UCSD-AML1 (cell line): ENCODE data around the gene FAM43B.

Experiments
- DNase-seq: peaks from one replicate; lab custom pipeline; 2025; ENCODE audit not compliant: unreplicated experiment; lab: John Stamatoyannopoulos, UW

FAM43B gene

GRCh38 chr1:20551161-20551560 lies 1.2 kb upstream of the FAM43B start:
- no peak for DNase-seq

DNA sequence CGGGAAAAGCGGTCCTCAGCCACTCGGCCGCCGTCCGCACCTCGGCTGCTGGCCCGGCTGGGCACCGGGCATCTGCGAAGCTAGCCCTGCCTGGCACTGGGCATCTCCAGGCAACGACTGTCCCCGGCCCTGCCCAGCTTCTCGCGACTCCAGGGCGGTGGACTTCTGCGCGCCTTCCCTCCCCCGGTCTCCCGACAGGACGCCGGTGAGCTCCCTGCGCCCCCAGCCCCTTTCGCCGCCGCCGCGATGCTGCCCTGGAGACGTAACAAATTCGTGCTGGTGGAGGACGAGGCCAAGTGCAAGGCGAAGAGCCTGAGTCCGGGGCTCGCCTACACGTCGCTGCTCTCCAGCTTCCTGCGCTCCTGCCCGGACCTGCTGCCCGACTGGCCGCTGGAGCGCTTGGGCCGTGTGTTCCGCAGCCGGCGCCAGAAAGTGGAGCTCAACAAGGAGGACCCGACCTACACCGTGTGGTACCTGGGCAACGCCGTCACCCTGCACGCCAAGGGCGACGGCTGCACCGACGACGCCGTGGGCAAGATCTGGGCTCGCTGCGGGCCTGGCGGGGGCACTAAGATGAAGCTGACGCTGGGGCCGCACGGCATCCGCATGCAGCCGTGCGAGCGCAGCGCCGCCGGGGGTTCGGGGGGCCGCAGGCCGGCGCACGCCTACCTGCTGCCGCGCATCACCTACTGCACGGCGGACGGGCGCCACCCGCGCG lies 514 bp downstream of the FAM43B start:
- DNase-seq, result no peak

GRCh38 chr1:20555025-20555757 lies 2.8 kb downstream of the FAM43B start:
- DNase-seq, result no peak

- DNase-seq, result no peak
Measured at GRCh38 chr1:20555758-20556120, 3.4 kb downstream of the FAM43B start.

- DNase-seq, result no peak
Measured at GRCh38 chr1:20558191-20558590, 5.8 kb downstream of the FAM43B start.

DNA sequence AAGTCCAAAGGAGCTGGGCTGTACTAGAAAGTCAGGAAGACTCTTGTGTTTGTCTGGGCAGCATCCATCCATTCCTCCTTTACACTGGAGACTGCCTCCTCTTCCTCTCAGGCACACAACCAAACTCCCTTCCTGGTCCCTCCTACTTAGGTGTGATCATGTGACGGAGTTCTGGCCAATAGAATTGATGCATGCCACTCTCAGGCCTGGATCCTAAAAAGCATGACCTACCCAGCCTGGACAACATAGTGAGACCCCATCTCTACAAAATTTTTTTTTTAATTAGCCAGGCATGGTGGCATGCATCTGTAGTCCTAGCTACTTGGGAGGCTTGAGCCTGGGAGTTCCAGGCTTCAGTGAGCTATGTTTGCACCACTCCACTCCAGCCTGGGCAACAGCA lies 8.6 kb downstream of the FAM43B start:
- no peak for DNase-seq

DNA sequence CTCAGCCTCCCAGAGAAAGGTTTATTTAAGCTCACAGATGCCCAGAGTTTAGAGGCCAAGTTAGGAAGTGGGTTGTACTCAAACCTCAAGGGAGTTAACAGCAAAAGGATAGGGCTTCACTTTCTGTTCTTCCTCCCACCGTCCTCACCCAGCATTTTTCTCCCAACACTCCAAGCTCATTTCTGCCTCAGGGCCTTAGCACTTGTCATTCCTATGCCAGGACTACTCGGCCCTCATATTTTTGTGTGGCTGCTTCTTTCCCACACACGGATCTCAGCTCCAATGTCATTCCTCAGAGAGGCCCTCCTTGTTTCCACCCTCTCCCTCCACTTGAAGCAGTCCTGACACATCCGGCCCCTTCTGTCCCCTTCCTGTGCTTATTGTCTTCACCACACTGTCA lies 12.9 kb downstream of the FAM43B start:
- no peak for DNase-seq

- no peak for DNase-seq
Measured at GRCh38 chr1:20569523-20570098, 17.2 kb downstream of the FAM43B start.

- no peak for DNase-seq
Measured at GRCh38 chr1:20571427-20571826, 19.1 kb downstream of the FAM43B start.

DNA sequence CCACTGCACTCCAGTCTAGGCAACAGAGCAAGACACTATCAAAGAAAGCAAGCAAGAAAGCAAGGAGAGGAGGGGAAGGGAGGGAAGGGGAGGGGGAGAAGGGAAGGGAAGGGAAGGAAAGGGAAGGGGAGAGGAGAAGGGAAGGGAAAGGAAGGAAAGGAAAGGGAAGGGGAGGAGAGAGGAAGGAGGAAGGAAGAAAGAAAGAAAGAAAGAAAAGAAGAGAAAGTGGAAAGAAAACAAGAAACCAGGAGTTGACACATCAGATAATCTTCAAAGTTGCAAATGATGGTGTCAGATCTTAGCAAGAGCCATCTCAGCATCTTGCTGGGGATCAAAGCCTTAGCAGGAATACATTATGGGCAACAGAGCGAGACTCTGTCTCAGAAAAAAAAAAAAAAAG lies 21.6 kb downstream of the FAM43B start:
- no peak for DNase-seq

- DNase-seq, result peak; percentile 92
Measured at GRCh38 chr1:20574686-20575540, 22.5 kb downstream of the FAM43B start.

DNA sequence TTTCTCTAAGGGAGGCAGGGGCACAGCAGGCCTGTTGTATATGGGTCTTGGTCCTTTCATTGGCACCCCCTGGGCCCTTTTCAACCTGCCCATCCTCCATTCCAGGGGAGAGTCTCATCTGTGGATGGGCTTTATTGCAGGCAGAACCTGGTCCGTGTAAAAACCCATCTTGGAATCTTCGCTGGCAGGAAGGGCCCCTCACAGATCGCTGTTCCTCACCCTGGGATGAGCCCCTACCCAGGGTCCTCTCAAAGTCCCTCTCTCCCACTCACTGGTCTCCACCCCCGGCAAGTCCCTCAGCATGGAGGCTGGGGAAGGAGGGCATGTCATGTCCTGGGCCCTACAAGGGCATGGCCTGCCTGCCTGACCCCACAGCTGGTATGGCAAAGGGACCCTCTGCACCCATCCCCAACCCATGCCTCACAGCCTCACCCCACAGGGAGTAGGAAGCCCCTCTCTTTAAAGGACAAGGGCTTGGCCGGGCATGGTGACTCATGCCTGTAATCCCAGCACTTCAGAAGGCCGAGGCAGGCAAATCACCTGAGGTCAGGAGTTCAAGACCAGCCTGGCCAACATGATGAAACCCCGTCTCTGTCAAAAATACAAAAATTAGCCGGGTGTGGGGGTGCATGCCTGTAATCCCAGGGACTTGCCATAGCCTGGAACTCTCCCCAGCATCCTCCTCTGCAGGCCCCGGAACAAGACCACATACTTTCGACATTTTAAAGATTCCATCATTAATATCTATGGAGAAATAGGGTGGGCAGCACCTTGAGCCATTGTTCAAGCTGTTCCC lies 23.4 kb downstream of the FAM43B start:
- no peak for DNase-seq

DNA sequence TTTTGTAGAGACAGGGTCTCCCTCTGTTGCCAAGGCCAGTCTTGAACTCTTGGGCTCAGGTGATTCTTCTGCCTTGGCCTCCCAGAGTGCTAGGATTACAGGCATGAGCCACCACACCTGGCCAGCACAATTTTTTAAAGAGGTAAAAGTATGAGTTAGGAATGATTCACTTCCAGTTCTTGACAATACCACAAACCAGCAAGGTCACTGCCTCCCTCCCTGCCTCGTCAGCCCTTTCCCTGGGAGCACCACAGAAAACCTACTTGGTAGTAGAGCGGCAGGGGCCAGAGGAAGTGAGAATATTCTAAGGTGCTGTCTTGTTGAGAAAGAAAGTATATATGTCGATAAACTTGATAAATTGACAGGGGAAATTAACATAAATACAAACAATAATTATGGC lies 25.7 kb downstream of the FAM43B start:
- no peak for DNase-seq

DNA sequence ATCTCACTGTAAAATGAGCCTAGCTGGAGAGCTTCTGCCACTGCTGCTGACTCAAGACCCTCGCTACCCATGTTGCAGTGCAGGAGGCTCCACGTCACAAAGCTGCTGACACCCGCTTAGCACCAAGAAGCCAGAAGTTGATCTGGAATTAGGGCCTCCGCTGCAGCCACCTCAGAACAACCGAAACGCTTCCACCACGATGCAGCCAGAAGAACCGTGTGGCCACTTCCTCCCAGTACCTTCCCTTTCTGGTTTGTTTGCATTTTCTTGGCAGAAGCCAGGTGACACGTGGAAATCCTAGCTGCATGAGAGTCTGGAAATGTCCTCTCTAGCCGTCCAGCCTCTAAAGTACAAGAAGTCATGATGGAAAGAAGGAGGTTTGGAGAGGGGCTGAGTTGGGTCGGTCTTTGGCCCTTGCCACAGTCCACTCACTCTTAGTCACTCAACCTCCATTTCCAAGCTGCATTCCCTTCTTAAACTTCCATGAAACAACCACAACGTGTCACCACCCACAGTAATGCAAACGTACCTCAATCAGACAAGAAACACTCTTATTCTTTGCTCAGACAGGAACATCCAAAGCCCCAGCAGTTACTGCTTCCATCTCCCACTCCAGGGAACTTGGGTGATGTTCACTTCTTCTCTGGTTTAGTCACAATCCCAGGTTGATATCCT lies 26.5 kb downstream of the FAM43B start:
- DNase-seq, result no peak

GRCh38 chr1:20584890-20585289 lies 32.5 kb downstream of the FAM43B start:
- peak; percentile 32 for DNase-seq

- DNase-seq, result no peak
Measured at GRCh38 chr1:20586953-20587660, 34.7 kb downstream of the FAM43B start.

DNA sequence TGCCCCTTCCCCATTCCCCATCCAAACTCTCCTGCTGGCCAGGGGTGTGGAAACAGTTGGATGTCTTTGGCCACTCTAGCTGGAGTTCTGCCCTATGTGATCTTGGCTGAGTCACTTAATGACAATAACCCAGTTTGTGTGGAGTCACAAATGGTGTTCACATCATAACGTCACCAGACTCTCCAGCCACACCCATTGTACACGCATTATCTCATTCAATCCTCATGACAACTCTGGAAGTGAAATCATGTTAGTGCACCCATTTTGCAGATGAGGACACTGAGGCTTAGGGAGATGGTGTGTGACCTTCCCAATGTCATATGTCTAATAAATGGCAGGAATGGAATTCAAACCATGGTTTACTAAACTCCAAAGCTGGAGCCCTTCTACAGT lies 35.3 kb downstream of the FAM43B start:
- no peak for DNase-seq

- DNase-seq, result peak; percentile 57
Measured at GRCh38 chr1:20588634-20589225, 36.4 kb downstream of the FAM43B start, which contains the start of gene CDA. TSS of gene CDA (plus strand) at chr1:20589097. CDS start at chr1:20589130, 33 bp downstream.
